NCI-H748 treated with DMSO at 0.1 percent for 48 hours (cell line): ENCODE results near the gene CPS1.

Experiments used
- DNase-seq: peaks from one replicate; lab custom pipeline; 2025; lab: John Stamatoyannopoulos, UW

CPS1 gene

DNA sequence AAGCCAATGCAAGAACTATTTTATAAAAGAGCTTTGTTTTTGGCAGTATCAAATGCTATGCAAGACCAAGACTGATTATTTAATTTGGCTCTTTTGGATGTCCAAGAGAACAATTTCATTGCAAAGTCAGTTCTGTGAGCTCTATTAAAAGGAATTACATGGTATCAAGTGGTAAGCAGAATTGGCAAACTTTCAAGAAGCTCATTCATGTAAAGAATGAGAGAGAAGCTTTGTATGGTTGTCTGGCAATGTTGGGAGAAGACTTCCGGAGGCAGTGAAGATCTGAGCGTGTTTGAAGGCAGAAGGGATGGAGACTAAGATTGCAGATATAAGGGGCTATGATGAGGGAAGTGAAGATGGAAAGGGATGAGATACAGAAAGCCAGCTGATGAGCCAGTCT, 49.6 kb downstream of the CPS1 start:
- DNase-seq: no peak

DNA sequence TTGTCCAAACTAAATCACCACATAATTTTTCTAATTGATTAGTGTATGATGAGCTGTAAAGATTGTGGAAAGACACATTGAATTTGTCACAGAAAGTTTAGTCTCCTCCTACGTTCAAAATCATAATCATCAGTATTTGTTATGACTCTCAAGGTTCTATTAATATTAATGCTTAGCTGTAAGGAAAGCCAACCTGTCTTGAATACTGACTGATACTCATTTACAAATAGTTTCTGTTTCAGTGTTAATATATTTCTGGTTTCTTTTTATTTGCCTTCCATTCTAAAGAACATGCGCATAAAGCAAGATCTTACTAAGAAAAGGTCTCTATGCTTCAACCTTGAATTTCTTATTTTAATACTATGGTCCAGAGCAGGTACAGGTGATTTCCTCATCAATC, 55.1 kb downstream of the CPS1 start:
- no peak for DNase-seq

DNA sequence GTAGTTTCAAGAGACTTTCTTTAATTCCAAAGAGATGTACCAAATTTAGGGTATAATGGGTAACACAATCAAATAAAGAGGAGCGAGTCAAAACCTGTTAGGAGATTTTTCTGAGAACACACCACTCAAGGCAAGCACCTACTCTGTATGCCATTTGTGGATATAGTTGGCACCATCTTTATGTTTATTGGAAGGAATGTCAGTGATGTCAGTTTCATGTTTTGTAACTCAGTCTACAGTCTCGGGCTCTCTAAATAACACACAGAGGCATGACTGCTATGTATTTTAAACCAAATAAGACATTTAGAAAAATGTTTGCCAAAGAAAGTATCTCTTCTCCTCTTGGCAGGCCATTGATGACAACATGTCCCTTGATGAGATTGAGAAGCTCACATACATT, 59.7 kb downstream of the CPS1 start:
- DNase-seq: no peak

DNA sequence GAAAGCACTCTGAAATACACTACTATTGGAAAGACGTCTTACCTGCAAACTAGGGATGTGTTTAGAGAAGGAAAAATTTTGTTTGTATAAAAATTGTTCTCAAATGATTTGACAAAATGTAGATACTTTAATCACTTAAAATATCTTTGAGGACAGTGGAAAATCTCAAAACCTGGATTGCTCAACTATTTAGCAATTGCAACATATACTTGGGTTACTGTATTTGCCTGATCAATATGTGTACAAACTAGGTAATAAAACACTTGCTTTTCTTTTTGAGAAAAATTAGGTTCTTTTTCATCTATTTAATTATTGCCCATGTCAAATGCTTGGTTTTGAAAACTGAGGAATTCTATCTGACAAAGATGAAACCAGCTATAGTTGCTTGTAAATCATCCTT, 60.9 kb downstream of the CPS1 start:
- no peak for DNase-seq

DNA sequence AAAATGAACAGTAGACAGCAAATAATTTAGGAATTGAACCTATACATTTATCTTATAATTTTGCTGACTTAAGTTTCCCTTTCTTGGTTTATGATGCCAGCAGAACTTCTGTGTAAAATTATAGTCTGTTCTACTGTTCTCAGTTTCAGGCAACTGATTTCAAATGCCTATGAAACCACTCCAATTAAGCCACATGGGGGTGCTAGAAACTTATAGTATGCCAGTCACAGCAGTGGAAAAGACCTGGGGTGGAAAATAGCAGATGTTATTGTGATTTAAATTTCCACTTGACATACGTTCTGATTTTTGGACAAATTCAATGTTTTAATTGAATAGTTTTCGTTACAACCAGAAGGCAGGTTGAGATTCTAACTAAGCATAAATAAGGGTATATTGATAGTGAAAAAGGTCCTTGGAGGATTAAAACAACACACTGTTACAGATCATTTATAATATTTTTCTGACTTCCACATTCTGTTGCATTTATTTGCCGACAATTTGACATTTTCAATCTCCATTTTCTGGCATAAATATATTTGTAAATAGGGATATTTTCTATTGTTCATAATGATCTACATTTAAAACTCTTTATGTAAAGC, 61.4 kb downstream of the CPS1 start:
- peak; percentile 86 for DNase-seq

DNA sequence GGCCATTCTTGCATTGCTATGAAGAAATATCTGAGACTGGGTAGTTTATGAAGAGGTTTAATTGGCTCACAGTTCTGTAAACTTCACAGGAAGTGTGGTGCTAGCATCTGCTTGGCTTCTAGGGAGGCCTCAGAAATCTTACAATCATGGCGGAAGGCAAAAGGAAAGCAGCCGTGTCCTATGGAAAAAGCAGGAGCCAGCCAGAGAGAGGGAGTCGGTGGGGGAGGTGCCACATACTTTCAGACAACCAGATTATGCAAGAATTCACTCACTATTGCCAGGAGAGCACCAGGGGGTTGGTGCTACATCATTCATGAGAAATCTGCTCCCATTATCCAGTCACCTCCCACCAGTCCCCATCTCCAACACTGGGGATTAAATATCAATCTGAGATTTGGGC, 64.1 kb downstream of the CPS1 start:
- DNase-seq: no peak

DNA sequence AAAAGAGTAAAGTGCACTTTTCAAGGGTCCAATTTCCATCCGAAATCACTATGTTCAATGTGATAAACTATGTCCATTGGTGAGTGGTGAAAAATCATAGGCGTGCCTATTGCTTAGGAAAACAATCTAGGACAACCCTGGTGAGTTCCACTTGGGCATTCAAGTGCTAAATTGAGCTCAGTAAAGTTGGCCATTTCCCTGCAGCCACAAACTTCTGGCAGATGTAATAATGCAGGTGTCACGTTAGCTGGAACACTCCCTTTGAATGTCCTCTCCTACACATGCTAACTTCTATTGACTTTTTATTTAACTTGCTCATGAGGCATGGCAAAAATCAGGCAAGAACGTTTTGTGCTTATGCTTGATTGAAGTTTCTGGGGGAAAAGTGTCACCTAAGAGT, 67.1 kb downstream of the CPS1 start:
- DNase-seq: no peak

DNA sequence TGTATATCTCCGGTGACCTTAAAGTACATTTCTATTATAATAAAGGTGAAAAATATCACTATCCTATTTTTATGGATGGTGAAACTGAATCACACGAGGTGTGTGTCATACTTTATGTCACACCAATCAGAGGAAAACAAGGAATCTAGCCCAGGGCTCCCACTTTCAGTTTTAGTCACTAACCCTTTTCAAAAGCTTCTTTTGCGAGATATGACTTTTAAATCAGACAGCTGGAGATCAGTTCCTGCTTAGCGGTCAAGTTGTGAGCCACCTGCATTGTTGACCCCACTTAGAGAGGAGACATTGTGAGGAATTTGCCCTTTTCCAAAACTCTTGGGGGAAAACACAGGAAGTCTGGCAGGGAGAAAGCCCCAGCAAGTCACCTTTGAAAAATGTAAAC, 70.5 kb downstream of the CPS1 start:
- DNase-seq: no peak

DNA sequence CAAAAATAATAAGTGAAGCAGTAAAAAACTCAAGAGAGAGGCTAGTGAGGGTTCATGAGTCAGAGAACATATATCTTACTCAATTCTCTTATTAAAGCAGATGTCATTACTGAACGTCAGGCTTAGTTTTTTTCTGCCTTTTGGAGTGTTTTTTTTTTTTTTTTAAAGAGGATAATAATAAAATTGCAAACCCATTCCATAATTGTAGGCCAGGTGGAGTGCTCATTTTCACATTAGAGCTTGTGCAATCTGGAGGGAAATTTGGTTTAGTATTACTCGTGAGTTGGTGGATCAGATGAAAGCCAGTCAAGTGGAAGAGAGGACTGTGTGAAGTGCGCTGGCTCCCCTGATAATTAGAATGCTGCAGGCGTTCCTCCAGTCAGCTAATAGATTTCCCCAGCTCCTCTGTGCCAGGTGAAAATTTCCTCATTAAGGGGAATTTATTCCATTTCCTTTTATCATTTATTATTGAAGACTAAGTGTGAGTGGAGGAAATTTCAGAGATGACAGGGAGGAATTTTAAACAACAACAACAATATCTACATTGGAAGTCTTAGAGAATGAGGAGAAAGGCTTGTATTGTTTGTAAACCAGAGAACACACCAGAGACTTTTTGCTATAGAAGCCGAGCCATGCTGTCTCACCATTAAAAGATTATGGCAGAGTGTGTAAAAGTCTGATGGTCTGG, 74.6 kb downstream of the CPS1 start:
- DNase-seq: peak; percentile 55

DNA sequence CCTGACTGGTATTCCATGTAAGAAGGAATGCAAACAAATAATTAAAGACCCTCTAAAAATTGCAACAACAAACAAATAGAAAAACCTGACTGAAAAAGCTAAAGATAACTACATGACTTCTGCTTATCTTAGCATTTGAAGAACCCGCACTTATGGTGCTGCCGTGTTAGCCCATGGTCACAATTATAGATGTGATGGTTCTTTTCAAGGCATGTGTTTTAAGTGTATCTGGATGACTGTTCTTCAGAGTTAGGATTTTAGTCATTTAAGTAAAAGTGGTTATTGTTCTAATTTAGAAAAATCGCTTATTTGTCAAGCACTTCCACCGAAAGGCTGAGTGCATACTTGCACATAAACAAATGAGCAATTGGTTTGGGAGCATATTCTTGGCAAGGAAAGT, 77.3 kb downstream of the CPS1 start:
- no peak for DNase-seq

DNA sequence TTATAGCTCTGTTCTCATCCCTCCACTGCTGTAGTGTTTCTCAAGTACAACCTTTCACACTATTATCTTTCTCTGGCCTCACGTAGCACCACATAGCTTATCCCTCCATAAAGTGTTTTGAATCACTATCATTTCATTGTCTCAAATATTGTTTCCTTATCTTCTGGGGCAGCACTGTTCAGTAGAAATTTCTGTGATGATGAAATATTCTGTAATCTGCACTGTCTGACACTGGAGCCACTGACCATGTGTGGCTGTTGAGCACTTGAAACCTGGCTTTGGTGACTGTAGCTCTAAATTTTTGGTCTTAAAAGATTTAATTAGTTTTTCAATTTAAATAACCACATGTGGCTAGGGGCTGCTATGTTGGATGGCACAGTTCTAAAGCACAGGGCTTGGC, 78.9 kb downstream of the CPS1 start:
- DNase-seq: no peak

DNA sequence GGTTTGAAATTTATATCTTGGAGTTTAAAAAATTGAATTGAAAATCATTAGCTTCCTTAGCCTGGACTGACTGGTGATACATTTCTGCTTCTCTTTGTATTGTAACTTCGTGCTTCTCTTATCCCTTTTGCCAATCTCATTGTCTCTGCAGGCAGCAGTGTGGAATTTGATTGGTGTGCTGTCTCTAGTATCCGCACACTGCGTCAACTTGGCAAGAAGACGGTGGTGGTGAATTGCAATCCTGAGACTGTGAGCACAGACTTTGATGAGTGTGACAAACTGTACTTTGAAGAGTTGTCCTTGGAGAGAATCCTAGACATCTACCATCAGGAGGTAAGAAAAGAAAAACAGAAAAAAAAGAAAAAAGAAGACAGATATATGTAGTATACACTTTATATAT, 85.9 kb downstream of the CPS1 start:
- no peak for DNase-seq

DNA sequence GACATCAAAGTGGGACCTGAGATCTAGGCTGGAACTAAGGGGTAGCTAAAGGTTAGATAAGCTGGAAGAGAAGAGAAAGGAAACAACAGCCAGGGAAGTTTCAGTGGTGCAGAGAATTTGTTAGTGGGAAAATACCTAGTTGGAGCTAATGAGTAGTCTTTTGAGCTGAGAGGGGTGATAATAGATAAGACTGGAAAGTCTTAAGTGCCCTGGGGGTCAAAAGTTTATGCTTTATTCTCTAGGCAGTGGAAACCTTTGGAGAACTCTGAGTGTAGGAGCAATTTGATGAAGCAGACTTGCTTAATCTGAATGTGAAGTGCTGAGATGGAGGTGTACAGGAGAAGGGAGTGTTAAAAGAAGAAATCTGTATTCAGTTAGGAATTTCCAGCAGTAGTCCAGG, 90.8 kb downstream of the CPS1 start:
- no peak for DNase-seq

DNA sequence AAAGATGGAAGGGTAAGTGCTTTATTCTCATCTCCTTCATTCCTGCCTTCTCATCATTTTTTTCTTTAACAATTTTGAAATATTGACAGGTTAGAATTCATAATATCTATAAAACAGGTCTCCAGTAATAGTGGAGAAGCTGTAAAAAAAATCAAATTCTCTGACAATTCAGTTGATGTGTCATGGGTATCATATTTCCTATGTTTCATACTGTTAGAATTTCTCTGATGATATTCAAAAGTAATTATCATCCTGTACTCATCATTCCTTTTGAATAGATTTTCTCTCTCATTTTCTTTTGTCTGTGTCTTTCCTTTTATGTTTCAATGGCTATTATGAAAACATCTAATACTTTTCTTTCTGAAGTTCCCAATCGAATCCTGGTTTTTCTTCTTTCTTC, 97.7 kb downstream of the CPS1 start:
- no peak for DNase-seq

DNA sequence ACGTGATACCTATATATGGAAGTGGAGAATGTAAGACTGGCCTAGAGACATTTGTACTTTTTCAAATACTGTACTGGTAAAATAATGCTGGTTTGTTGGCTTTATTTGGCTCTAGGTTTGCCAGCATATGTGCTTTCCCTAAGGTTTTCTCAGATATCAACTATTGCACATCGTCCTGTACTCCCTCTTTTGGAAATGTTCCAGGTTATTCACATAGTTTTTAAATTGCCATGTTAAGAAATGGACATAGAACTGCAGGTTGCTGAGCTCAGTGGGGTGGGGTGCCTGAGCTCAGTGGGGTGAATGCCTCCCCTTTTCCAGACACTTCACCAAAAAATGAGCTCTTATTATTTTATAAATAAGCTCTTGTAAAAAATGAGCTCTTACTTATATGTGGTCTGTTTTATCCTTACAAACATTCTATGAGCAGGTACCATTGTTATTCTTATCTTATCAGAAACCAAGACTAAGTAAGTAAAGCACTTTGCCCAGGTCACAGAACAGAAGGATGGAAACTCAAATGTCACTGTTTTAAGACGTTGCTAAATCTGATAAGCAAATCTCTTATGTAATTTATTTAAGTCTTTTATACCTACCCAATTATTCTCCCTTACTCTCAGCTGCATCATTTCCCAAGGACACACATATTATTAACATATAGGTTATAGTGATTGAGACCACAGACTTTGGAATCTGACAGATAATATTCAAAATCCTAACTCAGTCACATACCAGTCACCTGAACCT, 99.0 kb downstream of the CPS1 start:
- no peak for DNase-seq

DNA sequence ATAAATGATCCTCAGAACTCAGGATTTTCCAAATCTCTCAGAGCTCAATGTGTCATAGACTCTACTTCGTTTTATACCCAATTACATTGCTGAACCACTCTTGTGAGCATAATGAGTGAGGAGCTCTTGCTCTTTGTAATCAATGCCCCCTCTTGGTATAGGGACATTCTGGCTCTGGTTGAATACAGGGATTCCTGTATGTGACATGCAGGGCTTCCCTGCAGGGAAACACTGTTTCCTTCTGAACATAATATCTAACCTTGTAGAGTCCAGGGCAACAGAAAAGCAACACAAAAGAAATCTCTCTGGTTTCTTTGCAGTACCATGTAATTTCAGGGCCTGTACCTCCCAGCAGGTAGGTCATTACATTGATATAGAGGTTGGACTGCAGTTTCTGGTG, 101.5 kb downstream of the CPS1 start:
- DNase-seq: no peak

DNA sequence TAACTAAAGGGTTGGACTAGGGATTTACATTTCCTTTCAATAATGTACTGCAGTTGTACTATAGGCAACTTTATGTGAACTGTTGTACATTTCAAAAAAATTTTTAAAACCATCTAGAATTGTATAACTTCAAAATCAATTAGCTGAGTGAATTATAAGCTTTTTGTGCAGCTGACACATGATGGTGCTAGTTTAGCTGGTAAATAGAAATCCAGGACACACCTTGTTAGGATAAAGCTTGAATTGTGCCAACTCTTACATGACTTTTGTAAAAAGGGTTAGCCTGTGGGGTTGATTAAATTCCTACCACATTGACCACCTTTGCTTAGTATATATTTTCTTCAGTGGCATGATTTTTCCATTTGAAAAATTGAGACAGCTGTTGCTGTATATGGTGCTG, 104.4 kb downstream of the CPS1 start:
- DNase-seq: no peak

DNA sequence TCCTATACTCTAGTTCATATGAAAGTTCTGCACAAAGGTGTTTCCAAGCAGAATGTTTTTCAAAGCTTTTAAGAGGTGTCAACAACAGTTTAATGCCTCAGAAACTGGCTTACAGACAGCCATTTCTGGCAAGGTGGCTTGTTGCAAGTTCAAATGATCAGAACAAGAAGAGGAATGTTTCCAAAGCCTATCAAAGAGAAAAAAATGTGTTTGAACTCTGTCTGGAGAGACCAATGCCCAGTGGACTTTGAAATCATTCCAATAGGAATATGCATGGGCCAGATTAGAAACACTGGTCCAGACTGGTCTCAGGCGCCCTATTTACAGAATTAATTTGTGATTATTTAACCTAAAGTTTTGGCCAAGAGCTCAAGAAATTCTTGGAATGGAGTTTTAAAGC, 106.2 kb downstream of the CPS1 start:
- no peak for DNase-seq

DNA sequence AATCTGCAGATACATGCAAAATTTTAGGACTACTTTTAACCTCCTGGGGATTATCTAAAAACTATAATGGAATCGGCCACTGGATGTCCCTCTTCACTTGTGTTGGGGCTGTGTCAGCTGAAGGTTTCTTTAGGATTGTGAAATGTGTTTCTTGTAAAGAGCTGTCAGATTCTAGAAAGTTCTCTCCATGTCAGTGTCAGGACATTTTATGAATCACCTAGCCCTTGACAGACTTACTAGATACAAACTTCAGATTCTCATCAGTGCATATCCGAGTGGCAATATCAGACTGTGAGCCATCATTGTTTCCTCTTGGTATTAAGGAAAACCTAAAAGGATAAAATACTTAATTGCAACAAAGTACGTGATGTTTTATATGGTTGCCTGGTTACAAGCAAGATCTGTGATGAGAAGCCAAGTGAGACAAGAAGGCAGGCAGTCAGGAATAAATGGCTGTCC, 107.3 kb downstream of the CPS1 start:
- DNase-seq: peak; percentile 51

DNA sequence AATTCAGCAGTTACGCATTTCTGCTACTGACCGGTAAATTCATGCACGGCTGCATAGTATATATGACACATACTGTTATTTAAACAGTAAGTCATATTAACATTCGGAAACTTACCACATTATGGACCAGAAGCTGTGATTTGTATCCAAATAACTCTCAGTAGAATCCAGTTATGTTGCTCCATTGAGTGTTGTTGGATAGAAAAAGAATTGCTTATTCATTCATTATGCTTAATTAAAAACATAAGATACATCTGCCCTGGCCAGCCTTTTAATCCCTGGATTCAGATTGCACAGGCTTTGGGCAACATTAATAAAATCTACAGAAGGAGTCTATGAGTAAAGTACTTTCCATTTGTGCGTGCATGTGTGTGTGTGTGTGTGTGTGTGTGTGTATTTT, 111.3 kb downstream of the CPS1 start:
- DNase-seq: peak; percentile 81

DNA sequence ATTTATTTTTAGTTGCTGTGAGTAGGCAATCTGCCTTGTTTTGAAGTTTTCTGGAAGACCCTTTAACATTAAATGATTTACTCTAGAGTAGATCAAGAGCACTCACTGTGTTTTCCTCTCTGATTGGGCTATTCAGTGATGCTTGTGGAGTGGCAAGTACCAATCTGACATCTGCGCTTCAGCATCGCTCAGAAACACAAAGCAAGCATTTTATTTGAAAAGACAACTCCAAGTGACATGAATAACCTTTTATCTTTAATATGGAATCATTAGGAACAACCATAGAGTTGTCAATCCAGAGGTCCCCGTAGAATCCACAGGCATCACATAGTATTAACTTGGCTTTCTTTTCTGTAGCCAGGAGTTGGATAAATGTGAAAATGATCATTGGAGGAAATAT, 114.7 kb downstream of the CPS1 start:
- no peak for DNase-seq

DNA sequence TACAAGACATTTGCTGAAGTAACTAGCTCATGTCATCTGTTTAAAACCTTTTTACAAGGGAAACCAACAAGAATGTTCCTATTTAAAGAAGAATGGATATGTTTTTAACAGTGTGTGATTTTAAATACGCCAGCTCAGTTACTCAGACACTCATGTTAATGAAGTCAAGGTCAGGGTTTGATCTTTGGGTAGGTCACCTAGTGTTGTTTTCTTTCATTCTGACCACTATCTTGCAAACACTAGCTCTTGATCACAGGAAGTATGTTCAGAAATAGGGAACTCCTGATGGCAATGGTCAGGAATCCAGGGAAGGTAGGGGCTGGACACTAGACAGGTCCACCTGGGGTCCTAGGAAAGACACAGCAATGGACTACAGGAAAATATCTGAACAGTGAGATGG, 116.7 kb downstream of the CPS1 start:
- DNase-seq: no peak

DNA sequence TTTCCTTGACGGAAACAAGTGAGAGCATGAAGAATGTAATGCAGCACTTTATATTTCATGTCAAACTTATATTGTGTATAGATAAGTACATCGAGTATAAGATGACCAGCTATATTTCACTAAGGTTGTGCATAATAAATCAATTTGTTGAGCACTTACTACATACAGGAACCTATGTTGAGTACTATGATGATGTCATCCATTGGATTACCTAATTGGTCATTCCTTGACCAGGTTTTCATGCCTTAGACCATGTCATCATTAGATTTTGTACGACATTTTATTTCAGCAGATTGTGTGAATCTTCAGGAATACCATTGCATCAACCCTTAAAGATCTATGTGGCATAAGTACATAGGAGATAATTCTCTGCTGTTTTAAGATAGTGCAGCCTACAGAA, 119.7 kb downstream of the CPS1 start:
- DNase-seq: no peak

DNA sequence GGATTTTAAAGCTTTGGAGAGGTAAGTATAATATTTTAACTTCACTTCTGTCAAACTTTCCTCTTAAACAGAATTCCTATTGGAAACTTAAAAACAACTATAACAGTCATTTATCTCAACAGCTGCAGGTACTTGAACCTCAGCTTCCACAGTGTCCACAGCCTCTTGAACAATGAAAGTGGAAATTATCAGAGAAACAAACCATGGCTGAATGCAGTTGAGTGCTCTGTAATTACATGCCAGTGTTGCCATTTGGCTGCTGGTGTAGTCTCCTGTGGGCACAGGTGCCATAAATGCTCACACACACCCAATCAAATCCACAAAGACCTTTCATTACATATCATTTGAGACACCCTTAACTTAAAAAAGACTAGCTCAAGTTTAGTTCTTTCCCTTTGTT, 125.1 kb downstream of the CPS1 start:
- peak; percentile 96 for DNase-seq
